ENCODE data around the gene COLEC11.
"Not testable (repeated sequence)": the region's sequence is repeated elsewhere in the genome, so short reads cannot be mapped to it uniquely, and the experiment has no call there.

COLEC11 gene

DNA sequence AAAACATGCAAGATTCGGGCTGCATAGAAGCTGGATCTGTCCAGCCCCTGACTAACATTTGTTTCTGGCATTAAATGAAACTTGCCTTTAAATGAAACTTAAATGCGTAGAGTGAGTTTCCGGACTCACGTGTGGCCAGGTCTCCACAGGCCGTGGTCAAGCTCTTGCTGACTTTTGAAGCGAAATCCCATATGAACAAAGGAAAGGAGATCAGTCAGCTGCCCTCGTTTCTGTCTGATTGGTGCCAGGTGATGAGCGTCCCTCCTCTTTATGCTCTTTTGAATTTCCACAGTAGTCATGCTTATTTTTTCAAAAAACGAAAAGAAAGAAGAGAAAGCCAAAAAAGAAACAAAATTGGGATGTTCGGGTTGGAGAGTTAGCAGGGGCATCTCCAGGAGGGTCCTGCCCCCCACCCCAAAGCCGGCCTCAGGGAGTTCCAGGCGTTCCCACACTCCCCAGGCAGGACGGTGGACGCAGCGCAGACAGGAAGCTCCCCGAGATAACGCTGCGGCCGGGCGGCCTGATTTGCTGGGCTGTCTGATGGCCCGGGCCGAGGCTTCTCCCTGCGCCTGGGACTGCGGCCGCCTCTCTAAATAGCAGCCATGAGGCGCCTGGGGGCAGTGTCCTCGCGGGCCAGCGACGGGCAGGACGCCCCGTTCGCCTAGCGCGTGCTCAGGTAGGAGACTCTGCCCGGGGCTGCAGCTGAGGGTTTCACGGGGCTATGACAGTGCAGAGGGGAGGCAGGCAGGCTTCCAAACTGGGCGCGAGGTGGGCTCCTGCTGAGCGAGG is at the start of gene COLEC11:
Gene COLEC11, plus strand, starts transcription at position 620 of the 789 bp plus-strand sequence. CDS start 9,229 bp downstream, outside the sequence.
- DNase-seq: peak; percentile 92

DNA sequence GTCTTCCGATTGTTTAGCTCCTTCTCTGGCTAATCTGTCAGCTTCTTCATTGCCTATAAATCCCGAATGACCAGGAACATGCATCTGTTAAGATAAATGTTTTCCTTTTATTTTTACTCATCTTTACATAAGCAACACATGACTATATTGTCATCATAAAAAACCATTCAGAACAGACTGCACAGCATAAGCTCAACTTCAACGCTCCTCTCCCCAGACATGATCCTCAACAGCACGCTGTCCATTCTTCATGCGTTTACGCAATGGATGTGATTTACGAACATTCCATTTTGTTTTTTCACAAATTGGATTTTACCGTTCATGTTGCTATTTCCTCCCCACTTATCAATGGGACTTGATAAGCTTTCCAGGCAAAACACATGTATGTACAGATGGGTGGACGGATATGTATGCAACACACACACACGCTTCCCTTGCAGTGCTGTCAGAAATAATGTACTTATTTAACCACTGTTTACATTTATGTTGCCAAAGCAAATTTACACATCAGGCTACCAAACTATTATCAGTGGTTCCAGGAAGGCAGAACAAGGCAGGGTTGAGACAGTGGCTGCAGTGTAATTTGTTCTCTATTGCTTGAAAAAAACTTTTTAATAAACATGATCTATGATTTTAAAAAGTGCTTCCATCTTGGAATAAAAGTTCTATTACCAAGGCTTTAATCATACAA is 49.0 kb upstream of the COLEC11 start:
- no peak for DNase-seq

DNA sequence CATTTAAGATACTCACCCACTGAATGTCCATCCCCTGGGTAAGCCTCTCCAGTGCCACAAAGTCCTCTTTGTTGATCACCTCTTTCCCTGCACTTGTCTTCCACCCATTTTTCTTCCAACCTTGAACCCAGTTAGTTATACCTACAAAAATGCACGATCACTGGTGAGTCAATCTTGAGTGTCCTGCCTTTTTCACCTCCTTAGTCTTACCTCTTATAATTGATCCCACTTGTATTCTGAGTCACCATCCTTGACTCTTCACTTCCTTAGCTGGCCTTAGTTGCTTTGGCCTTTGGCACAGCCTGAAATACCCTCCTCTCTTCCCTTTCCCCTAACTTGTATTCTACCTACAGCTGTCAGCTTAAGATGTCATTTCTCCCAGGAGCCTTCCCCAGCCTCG is 47.0 kb upstream of the COLEC11 start:
- DNase-seq: no peak

DNA sequence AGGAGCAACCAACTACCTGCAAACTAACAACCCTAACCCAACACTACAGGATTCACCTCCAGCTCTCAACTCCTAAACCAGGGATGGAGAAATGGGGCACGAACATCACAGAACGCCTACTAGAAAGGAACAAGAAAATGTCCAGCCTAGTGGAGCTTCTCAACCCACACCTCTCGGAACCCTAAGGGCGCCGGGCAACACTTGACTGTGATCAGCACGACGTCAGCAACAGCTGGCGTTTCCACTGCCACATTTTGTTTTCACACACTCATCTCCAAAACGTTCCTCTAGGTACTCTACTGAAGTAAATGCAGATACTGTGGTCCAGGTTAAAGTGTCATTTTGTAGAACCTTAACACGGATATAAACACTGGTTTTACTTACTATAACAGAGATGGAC is 41.0 kb upstream of the COLEC11 start:
- no peak for DNase-seq

DNA sequence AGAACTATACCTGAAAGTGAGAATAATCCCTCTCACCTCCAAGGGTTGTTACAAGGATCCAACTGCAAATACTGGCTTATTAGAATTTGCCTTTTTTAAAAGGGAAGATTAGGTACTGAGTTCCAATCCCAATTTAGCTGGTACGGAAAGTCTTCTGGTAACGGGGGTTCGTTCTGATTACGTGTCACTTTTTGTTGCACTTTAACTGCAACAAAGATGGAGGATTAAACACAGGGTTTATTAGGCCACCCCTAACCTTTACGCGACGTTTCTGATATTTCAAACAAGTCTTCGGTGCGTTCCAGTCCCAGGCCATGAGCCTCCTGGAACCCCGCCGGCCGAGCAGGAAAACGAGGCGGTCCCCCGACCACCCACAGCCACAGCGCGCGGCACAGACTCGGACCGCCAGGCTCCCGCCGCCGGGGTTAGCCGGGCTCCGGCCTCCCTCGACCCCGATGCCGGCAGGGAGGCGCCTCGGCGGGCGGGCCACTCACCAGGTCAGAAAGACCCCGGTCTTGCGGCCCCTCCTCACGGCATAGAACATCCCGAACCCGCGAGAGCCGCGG is 37.2 kb upstream of the COLEC11 start:
- no peak for DNase-seq

DNA sequence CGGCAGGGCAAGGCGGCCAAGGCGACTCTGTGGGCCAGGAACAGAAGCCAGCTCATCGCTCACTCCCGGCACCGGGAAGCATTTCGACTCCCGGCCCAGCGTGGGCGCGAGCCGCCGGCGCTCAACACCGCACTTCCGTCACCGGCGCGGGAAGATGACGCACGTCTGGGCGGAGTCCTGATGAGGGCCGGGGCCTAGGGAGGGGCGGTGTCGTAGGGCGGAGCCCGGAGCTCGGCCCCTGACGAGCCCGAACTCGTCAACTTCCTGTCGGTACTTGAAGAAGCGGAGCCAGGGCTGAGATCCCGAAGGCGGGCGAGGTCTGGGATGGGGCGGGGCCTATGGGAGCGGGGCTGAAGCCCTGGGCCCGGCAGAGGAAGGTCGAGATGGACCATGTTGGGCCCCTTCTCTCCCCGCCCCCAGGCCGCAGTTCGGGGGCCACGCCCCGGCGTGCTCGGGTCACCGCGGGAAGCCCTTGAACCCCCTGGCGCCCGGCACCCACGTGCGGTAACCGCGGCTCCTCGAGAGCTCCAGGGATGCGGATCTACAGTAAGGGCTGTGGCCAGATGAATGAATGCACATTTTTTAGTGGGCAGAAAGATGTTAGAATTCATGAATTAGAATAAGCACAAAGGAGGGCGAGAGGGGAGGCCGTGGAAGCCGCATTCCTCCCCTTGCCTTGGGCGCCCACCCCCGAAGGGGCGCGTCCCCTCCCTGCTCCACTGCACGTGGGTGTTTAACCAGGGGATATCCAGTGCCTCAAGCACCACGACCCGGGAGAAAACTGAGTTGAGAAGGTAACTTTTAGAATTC is 36.5 kb upstream of the COLEC11 start, which contains the start of gene RNASEH1:
Gene RNASEH1, minus strand, starts transcription at position 129 of the 810 bp plus-strand sequence. Its CDS starts 73 bp downstream, at position 56.
- DNase-seq: peak; percentile 100

DNA sequence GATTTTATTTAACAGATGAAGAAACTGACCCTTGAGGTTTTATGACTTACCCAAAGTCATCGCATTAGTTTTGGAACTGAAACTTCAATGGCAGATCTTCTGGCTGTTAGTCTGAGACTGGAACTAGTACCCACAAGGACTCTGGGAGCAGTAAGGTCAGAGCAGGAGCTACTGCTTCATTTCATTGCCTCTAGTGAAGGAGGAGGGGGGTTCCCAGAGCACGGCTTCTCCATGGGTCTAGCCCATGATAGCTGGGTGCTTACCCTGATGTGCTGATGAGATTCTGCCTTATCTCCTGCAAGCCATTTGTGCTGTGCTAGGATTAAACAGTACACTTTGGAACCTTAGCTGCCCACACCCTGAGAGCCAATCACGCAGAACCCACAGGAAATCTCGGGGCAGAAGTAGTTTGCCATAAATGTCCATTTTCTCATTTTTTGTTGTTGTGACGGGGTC is 31.4 kb upstream of the COLEC11 start:
- DNase-seq: no peak

DNA sequence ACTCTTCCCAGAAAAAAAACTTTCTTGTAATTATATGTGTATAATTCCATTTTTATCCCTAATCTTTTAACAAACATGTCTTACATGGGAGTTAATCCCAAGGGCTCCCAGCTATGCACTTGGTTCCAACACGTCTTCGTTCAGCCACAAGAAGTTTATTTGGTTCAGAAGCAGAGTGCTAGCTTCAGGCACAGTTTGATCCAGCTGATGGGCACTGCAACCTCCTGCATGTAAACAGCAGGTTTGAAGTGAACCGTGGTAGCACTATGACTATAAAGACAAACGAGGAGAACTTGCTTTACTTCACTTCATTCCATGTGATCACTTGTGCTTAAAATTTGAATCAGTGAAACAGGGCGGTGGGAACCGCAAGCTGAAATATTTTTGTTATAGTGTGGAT is 29.8 kb upstream of the COLEC11 start:
- DNase-seq: no peak

DNA sequence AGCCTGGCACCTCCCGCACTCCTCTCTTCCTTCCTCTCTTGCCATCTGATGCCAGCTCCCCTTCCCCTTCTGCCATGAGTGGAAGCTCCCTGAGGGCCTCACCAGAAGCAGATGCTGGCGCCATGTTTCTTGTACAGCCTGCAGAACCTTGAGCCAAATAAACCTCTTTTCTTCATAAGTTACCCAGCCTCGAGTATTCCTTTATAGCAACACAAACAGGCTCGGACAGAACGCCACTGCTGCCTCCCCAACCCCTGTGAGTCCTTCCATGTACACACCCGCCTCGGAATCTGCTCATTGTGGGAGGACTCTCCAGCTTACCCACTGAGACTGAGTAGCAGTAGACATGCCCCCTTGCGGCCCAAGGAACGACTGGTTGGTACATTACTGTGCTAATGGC is 28.1 kb upstream of the COLEC11 start:
- DNase-seq: no peak

DNA sequence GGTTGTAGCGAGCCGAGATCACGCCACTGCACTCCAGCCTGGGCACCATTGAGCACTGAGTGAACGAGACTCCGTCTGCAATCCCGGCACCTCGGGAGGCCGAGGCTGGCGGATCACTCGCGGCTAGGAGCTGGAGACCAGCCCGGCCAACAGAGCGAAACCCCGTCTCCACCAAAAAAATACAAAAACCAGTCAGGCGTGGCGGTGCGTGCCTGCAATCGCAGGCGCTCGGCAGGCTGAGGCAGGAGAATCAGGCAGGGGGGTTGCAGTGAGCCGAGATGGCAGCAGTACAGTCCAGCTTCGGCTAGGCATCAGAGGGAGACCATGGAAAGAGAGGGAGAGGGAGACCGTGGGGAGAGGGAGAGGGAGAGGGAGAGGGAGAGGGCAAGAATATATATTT is 25.3 kb upstream of the COLEC11 start:
- not testable (repeated sequence) for DNase-seq

DNA sequence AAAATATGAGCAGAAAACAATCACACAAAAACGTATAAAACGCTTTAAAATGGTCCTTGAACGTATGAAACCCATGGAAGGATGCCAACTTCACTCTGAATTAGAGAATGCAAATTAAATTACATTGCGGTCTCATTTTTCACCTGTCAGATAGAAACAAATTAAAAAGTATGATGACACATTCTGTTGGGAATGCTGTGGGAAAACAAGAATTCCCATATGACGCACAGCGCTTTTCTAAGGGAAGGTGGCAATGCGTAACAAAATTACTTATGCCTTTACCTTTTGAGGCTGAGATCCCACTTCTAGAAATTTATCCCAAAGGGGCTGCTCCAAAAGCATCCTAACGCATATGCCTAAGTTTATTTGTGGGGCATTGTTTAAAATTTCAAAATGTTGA is 23.6 kb upstream of the COLEC11 start:
- no peak for DNase-seq

DNA sequence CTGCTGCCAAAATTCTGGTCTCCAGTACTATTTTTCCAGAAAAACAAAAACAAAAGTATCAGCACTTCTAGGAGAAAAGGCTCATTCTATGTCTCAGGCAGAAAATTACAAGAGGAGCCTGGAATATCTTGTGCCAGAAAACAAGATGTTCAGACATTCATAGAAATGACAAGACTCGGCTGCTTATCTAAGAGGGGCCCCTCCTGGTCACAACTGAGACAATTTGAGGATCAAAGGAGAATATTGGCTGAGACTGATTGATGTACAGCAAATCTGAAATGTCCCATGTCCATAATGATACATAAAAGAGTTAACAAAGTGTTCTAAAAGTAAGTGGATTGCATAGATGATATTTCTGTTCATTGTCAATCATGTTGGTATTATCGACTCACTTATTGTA is 22.3 kb upstream of the COLEC11 start:
- no peak for DNase-seq

DNA sequence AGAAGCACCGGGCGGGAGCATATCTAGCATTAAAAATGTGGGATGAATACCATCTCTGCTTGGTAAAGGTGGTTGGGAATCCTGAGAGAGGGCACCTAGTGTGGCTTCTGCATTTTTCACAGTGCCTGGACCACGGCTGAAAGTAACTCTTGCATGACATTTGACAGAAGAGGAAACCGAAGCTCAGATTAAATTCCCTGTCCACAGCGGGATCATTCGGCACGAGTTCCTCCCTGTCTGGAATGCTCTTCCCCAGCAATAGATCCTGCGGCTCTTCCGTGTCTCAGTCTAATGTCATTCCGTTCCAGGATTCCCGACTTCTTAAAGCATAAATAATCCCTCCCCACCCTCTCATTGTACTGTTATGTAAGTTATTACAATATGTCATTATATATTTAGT is 20.8 kb upstream of the COLEC11 start:
- no peak for DNase-seq

DNA sequence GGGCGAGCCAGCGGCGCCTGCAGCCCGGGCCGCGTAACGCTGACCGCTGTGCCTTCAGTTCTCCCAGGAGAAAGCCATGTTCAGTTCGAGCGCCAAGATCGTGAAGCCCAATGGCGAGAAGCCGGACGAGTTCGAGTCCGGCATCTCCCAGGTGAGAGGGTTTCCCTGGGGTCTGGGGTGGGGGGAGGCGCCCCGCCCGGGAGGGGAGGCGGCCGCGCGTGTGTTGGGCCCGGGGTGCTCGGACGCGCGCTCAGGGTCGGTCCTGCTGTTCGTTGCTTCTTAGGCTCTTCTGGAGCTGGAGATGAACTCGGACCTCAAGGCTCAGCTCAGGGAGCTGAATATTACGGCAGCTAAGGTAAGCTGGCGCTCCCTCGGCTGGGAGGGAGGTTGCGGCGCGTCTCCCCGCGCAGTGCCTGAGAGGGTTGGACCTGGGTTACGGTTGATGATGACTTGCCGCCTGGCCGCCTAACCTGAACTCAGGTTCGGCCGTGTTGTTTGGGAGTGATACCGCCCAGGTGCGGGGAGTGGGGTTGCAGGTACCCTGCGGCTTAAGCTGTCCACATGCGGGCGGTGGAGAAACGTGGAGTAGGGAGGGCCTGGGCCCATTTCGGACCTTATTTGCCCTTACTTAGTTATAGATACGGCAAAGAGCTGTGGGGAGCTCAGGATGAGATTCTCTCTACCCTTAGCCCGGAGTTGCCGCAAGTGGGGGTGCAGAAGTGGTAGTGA is 19.2 kb upstream of the COLEC11 start:
- DNase-seq: no peak

DNA sequence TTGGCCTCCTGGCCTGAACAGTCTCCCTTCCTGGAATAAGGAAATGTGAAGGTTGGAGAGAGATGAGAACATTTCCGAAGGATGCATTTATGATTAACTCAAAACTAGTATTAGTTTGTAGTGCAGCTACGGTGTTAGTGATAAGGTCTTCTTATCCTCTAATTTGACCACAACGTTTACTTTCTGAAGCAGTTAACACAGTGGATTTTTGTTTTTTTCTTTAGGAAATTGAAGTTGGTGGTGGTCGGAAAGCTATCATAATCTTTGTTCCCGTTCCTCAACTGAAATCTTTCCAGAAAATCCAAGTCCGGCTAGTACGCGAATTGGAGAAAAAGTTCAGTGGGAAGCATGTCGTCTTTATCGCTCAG is 18.7 kb upstream of the COLEC11 start:
- not testable (repeated sequence) for DNase-seq

DNA sequence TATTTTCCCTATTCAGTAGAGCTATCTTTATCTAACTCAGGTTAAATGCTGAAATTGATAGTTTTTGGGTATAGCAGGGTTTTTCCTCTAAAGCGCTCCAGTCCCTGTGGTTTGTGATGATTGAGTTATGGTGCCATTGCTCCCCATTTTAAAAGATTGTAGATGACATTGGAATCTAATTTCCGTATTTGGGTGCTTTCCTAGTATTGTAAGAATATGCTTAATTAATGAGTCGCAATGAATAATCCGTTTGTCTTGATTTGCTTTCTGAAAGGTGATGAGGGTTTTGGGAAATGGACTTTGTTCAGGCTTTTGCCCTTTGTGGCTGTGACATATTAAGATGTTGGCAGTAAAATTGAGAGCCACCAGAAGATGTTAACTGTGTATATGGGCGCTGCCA is 15.9 kb upstream of the COLEC11 start:
- DNase-seq: no peak

DNA sequence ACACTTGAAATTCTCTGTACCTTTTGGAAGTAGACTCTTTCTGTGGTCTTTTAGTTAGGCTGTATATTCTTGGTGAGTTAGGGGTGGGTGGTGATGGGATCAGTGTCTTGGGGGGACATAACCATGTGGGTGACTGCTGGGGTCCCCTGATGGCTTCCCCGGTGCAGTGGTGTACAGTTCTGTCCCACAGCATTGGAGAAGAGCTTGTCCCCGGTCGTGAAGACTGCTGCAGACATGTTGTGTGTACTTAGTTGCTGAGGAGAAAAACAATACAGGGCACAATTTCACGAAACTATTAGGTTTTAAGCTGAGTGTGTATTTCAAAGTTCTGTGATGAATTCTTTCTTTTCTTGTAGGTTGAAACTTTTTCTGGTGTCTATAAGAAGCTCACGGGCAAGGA is 14.5 kb upstream of the COLEC11 start:
- DNase-seq: no peak

DNA sequence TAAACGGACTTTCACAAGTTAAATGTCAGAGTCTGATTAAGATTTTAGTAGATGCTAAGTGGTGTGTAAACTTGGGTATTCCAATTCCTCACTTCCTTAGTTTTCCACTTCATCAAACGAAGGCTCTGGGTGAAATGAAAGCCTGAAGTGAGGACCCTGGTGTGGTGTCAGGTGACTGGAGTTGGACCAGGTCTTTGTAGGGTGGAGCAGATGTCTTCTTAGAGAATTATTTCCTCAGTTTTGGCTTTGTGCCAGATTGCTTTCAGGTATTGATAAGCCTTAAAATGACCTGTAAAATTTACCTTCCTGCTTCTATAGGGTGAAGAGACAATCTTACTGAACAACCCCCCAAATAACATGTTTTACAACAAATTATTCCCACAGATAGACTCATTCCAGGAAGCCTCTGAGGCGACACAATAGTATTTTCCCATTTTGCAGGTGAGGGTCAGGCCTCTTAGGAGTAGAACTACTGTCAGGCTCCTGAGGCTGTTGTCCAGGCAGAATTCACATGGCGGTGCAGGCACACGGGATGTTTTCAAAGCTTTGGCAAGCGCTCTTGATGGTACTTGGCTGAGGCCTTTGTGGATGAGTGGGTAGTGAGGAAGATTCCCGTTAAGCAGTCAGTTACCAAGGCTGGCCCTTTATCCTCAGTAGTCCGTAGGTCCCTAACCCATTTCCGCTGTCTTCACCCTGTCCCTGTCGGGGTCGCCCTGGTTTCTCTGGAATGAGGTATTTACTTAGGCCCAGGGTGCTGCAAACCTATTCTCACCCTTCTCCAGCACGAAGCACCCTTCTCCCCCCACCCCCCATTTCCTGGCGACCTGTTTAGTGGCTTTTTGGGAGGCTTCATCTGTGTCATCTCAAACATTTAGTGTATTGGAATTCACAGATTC is 13.3 kb upstream of the COLEC11 start:
- DNase-seq: no peak

DNA sequence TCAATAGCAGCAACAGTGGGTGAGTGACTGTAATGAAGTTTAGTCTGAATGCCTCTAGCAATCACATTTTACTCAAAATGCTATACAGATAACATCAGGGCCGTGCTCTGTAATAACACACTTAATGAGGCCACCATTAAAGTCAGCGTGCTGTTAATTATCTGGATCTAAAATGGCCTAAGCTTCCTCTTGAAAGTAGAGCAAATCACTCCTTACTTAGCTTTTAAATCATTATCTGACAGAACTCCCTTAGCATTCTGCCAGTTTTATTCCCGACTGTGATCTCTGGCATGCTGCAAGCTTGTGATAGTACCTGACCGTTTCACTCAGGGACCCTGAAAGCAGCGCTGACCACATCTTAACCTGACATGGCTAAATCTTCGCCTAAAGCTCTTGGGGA is 10.8 kb upstream of the COLEC11 start:
- no peak for DNase-seq

DNA sequence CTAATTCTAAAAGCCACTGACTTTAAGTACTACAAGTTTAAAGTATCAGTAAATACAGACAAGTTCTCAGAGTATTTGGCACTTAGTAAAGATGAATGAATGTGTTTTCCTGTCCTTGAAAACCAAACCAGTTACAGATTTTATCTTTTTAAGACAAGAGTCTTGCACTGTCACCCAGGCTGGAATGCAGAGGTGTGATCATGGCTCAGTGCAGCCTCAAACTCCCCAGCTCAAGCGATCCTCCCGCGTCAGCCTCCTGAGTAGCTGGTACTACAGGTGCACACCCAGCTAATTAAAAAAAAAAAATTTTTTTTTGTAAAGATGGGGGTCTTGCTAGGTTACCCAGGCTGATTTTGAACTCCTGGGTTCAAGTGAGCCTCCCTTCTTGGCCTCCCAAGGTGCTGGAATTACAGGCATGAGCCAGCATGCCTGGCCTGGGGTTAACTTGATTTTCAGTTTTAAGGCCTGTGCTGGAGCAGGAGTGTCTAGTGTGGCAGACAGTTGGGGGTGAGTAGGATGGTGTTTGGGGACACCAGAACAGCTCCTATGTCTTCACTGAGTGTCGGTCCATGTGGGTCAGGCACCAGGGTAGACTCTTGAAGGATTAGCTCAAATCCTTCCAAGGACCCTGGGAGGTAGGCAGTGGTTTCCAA is 10.2 kb upstream of the COLEC11 start:
- no peak for DNase-seq
